Prostate gland (tissue), 2 donors: ENCODE results near the gene CYP2A6. TPM values are rescaled to one million over a fixed set of nuclear protein-coding genes. Genes with fewer than 3 reads are reported as not detected.
A peak's percentile ranks its signal among the peaks of the same experiment; 100 is the strongest.

Experiments used
- DNase-seq: peaks from one replicate; pipeline ENCODE4 v3.0.0-alpha.2; 2019; ENCODE audit warnings: low spot score
- H3K27ac ChIP-seq, 2 donors: fragments of 200-600 bp; sonication (generic); 2 replicates each; pipeline ENCODE4 v1.5.1; 2017 to 2019
- H3K27me3 ChIP-seq: fragments of 200-600 bp; sonication (generic); replicated peaks from 2 replicates; pipeline ENCODE4 v1.5.1; 2019; ENCODE audit not compliant: insufficient read depth
- H3K36me3 ChIP-seq, 2 donors: fragments of 200-600 bp; sonication (generic); 1 replicate in 1 of 2; 2 replicates in 1 of 2; pipeline versions ENCODE4 v1.5.1 to v1.8.1; 2017 to 2019
- H3K4me1 ChIP-seq: fragments of 200-600 bp; sonication (generic); replicated peaks from 2 replicates; pipeline ENCODE4 v1.5.1; 2019
- H3K4me3 ChIP-seq, 2 donors: fragments of 200-600 bp; sonication (generic); 2 replicates each; pipeline ENCODE4 v1.5.1; 2017 to 2019
- H3K9me3 ChIP-seq: fragments of 200-600 bp; sonication (generic); 2 replicates; pipeline ENCODE4 v1.5.1; 2017
- CTCF ChIP-seq, 4 experiments: fragments of 200-600 bp in 2 of 4; fragments of 450-650 bp in 2 of 4; sonication (generic) in 2 of 4; IDR thresholded peaks; 1 replicate in 3 of 4; 2 replicates in 1 of 4; pipeline ENCODE4 v1.5.1; 2016 to 2019; ENCODE audit warnings: antibody characterized with exemption in 4 of 4, mild to moderate bottlenecking in 2 of 4, moderate library complexity in 2 of 4
- POLR2A ChIP-seq: fragments of 450-650 bp; IDR thresholded peaks from one replicate; pipeline ENCODE4 v1.6.1; 2016; ENCODE audit warnings: antibody characterized with exemption, mild to moderate bottlenecking
- POLR2AphosphoS5 ChIP-seq: sonication (generic); formaldehyde crosslinking; IDR thresholded peaks from one replicate; pipeline ENCODE4 v1.6.1; 2017; ENCODE audit warnings: antibody characterized with exemption
- WGBS: methylation state at CpG from one replicate; pipeline ENCODE4 v1.1.5; 2018; 5-methylcytosine and 5-hydroxymethylcytosine counted together
- intact Hi-C: fragments of 100-400 bp; cut with DNase I; formaldehyde crosslinking; loops from one replicate; pipeline ENCODE4 v1.14.2; 2022
- total RNA-seq, 2 donors: library from RNA; depleted of rRNA; stranded (reverse); fragments of >200 nt; gene quantifications; one replicate each; pipeline ENCODE4 v1.1.0, GENCODE V29; 2016

The CYP2A6 gene
- total RNA-seq, 2 donors from 2014 or later = 1.1 TPM; not detected in 1

- intact Hi-C loops = loop anchor here (5.0 kb wide), 1 partner anchor 144 kb away; no protein-coding TSS in a partner anchor
- H3K4me3 ChIP-seq = no peak overlapping the region
- WGBS = 28% methylated on average over 26 of the region's 26 CpGs
These were observed 43.7 kb downstream of the CYP2A6 start for GRCh38 chr19:40806423-40807146.

GRCh38 chr19:40805258-40805868 is 44.9 kb downstream of the CYP2A6 start:
- Histone ChIP-seq H3K4me1 (peaks cover 65% of the 10 kb centered on the region), H3K36me3 (peaks cover 0 to 6% of the 10 kb centered on the region in 2 donors), H3K9me3 (no peaks in the 10 kb centered on the region), H3K4me3 (no peak overlapping the region), H3K27ac (peak overlapping the region; percentile 72 to 97), H3K27me3 (no peaks in the 10 kb centered on the region)
- 63% methylated on average over 2 of the region's 2 CpGs for WGBS
- intact Hi-C loops = loop anchor here (5.0 kb wide), 1 partner anchor 143 kb away; no protein-coding TSS in a partner anchor
- peak; percentile 57 for TF ChIP-seq POLR2AphosphoS5
- TF ChIP-seq CTCF (IDR thresholded peaks at IDR 0.05) = no peak
- DNase-seq = peak; percentile 74

More at GRCh38 chr19:40806423-40807146, 43.7 kb downstream of the CYP2A6 start:
- TF ChIP-seq CTCF (IDR thresholded peaks at IDR 0.05) (peak; percentile 48 to 84 (median 70)), POLR2A (no peak), POLR2AphosphoS5 (peak; percentile 68)
- peak; percentile 54 for DNase-seq
- Histone ChIP-seq H3K36me3 (no peaks in the 10 kb centered on the region), H3K9me3 (no peaks in the 10 kb centered on the region), H3K27me3 (no peaks in the 10 kb centered on the region), H3K4me1 (peaks cover 54% of the 10 kb centered on the region), H3K27ac (peak overlapping the region; percentile 72 to 97)

- Histone ChIP-seq H3K9me3 (no peaks in the 10 kb centered on the region), H3K36me3 (peaks cover 0 to 6% of the 10 kb centered on the region in 2 donors), H3K4me3 (no peak overlapping the region), H3K27me3 (no peaks in the 10 kb centered on the region), H3K4me1 (peaks cover 67% of the 10 kb centered on the region), H3K27ac (peak overlapping the region; percentile 72 to 97)
- WGBS = 13% methylated on average over 7 of the region's 7 CpGs
- peak; percentile 63 for DNase-seq
- intact Hi-C loops = loop anchor here (5.0 kb wide), 1 partner anchor 143 kb away; no protein-coding TSS in a partner anchor
- peak in 1 of 4 experiments; percentile 2 for TF ChIP-seq CTCF (IDR thresholded peaks at IDR 0.05)
- TF ChIP-seq POLR2A = no peak
- no peak for TF ChIP-seq POLR2AphosphoS5
These were observed 45.4 kb downstream of the CYP2A6 start for GRCh38 chr19:40804783-40805242.

GRCh38 chr19:40803857-40804782 is 46.1 kb downstream of the CYP2A6 start:
- DNase-seq = peak; percentile 66
- H3K4me1 ChIP-seq = peaks cover 67% of the 10 kb centered on the region

More at GRCh38 chr19:40803857-40804782, 46.1 kb downstream of the CYP2A6 start:
- peak; percentile 66 for TF ChIP-seq POLR2AphosphoS5
- TF ChIP-seq CTCF (IDR thresholded peaks at IDR 0.05) = no peak
- 63% methylated on average over 5 of the region's 6 CpGs for WGBS
- H3K36me3 ChIP-seq = peaks cover 0 to 6% of the 10 kb centered on the region in 2 donors
- H3K4me3 ChIP-seq = no peak overlapping the region
- no peaks in the 10 kb centered on the region for H3K9me3 ChIP-seq
- intact Hi-C loops = no loop called here
- H3K27ac ChIP-seq = peak overlapping the region; percentile 72 to 97
- no peaks in the 10 kb centered on the region for H3K27me3 ChIP-seq
